GM12878 (cell line): ENCODE data around the gene COL4A3. TPM values are rescaled to one million over a fixed set of nuclear protein-coding genes. Genes with fewer than 3 reads are reported as not detected.

Source experiments
- ATAC-seq: fragments of 200-7000 bp; cut with Tn5 transposase; 3 replicates; pipeline ENCODE4 v1.9.1; 2020; ENCODE audit warnings: mild to moderate bottlenecking, moderate library complexity
- BruUV-seq: library from RNA; stranded (reverse); fragments of 400-500 nt; replicated peaks from 2 replicates; lab custom pipeline; 2021; lab: Mats Ljungman, UMichigan
- CTCF ChIA-PET: fragments of 300-600 bp; sonication (Branson Sonifier 250); formaldehyde crosslinking; extraction: SDS; loops from one replicate; lab custom pipeline; 2021; ENCODE audit warnings: inconsistent platforms; lab: Yijun Ruan, JAX
- POLR2A ChIA-PET: fragments of 350-600 bp; formaldehyde crosslinking; extraction: SDS; loops from one replicate; lab custom pipeline; 2021; ENCODE audit warnings: inconsistent platforms; lab: Charles Lee
- RAD21 ChIA-PET: fragments of 300-600 bp; sonication (Branson Sonifier 250); formaldehyde crosslinking; loops from one replicate; lab custom pipeline; 2023; ENCODE audit warnings: antibody characterized with exemption; ENCODE audit not compliant: unreplicated experiment; lab: Charles Lee
- SMC1A ChIA-PET: fragments of 300-600 bp; sonication (Branson Sonifier 250); formaldehyde crosslinking; loops from one replicate; lab custom pipeline; 2023; ENCODE audit not compliant: unreplicated experiment, uncharacterized antibody; lab: Charles Lee
- DNase-seq: peaks from one replicate; pipeline ENCODE4 v3.0.0-alpha.2; 2011; ENCODE audit warnings: low read depth, low spot score
- FAIRE-seq: peaks from 3 replicates; lab custom pipeline; 2011; peaks lifted over from hg19 to GRCh38; lab: Jason Lieb, UNC
- H2AFZ ChIP-seq: 2 replicates; pipeline ENCODE4 v1.6.0; 2011; ENCODE audit warnings: low read depth, low read length, control low read depth; ENCODE audit not compliant: control insufficient read depth
- H3K27ac ChIP-seq: 2 replicates; pipeline ENCODE4 v1.5.1; 2011; ENCODE audit warnings: control low read depth; ENCODE audit not compliant: control insufficient read depth, insufficient read depth
- H3K27me3 ChIP-seq, 2 experiments: replicated peaks in 1 of 2; 2 replicates each; pipeline versions ENCODE4 v1.6.0 to v1.6.1; 2011; ENCODE audit warnings: low read length in 1 of 2; ENCODE audit not compliant: control insufficient read depth in 2 of 2, insufficient read depth in 2 of 2
- H3K36me3 ChIP-seq, 2 experiments: 2 replicates each; pipeline ENCODE4 v1.5.1; 2011; ENCODE audit warnings: low read length in 1 of 2; ENCODE audit not compliant: control insufficient read depth in 2 of 2, insufficient read depth in 2 of 2
- H3K4me1 ChIP-seq: 2 replicates; pipeline ENCODE4 v1.6.1; 2011; ENCODE audit warnings: mild to moderate bottlenecking, low read length, moderate library complexity, mixed read lengths; ENCODE audit not compliant: control insufficient read depth, insufficient read depth
- H3K4me2 ChIP-seq: 2 replicates; pipeline ENCODE4 v1.6.0; 2011; ENCODE audit warnings: control low read depth; ENCODE audit not compliant: control insufficient read depth, insufficient read depth
- H3K4me3 ChIP-seq: fragments of 200-600 bp; sonication (generic); 2 replicates; pipeline ENCODE4 v1.5.1; 2016
- H3K79me2 ChIP-seq: 2 replicates; pipeline ENCODE4 v1.6.0; 2011; ENCODE audit warnings: low read length; ENCODE audit not compliant: control insufficient read depth, insufficient read depth
- H3K9ac ChIP-seq: 2 replicates; pipeline ENCODE4 v1.8.0; 2011; ENCODE audit warnings: low read length, control low read depth, mixed read lengths; ENCODE audit not compliant: control insufficient read depth, insufficient read depth
- H3K9me3 ChIP-seq: replicated peaks from 3 replicates; pipeline ENCODE4 v1.5.1; 2011; ENCODE audit warnings: mild to moderate bottlenecking, low read length; ENCODE audit not compliant: control insufficient read depth, insufficient read depth
- H4K20me1 ChIP-seq: 2 replicates; pipeline ENCODE4 v1.6.0; 2011; ENCODE audit not compliant: control insufficient read depth, insufficient read depth
- ATF3 ChIP-seq: IDR thresholded peaks from 2 replicates; pipeline ENCODE4 v1.6.1; 2011; ENCODE audit warnings: low read depth, mild to moderate bottlenecking, low read length, moderate library complexity, borderline replicate concordance; ENCODE audit errors: extremely low read depth
- BMI1 ChIP-seq: fragments of 450-650 bp; IDR thresholded peaks from 2 replicates; pipeline ENCODE4 v1.6.1; 2016; ENCODE audit warnings: mild to moderate bottlenecking, moderate library complexity, borderline replicate concordance
- CBX5 ChIP-seq: sonication (generic); IDR thresholded peaks from 2 replicates; pipeline ENCODE4 v1.6.1; 2016; ENCODE audit warnings: low read depth, moderate library complexity, mild to moderate bottlenecking, inconsistent platforms
- CHD1 ChIP-seq: IDR thresholded peaks from 2 replicates; pipeline ENCODE4 v1.6.1; 2012; ENCODE audit warnings: low read depth, low read length, improper control_type of control experiment
- E2F8 ChIP-seq: fragments of 450-650 bp; IDR thresholded peaks from 2 replicates; pipeline ENCODE4 v1.6.1; 2018; ENCODE audit warnings: mild to moderate bottlenecking, low read depth, moderate library complexity; ENCODE audit not compliant: partially characterized antibody
- E4F1 ChIP-seq: fragments of 450-650 bp; IDR thresholded peaks from 2 replicates; pipeline ENCODE4 v1.6.1; 2018; ENCODE audit warnings: borderline replicate concordance, mild to moderate bottlenecking; ENCODE audit not compliant: partially characterized antibody
- GABPA ChIP-seq: IDR thresholded peaks from 2 replicates; pipeline ENCODE4 v1.6.1; 2014; ENCODE audit warnings: antibody characterized with exemption, low read depth, mild to moderate bottlenecking, inconsistent platforms
- PML ChIP-seq: IDR thresholded peaks from 2 replicates; pipeline ENCODE4 v1.6.1; 2012; ENCODE audit warnings: low read length, inconsistent platforms
- SMC3 ChIP-seq: IDR thresholded peaks from 2 replicates; pipeline ENCODE4 v1.6.1; 2011; ENCODE audit warnings: low read length, improper control_type of control experiment, borderline replicate concordance
- TCF3 ChIP-seq: IDR thresholded peaks from 2 replicates; pipeline ENCODE4 v1.6.1; 2012; ENCODE audit warnings: low read depth, mild to moderate bottlenecking, low read length, borderline replicate concordance; ENCODE audit not compliant: insufficient read depth
- ZNF274 ChIP-seq: IDR thresholded peaks from one replicate; pipeline ENCODE4 v1.8.0; 2011; ENCODE audit not compliant: insufficient read length, insufficient read depth
- WGBS: methylation state at CpG from one replicate; pipeline ENCODE4 v1.1.6; 2016; ENCODE audit warnings: low lambda C conversion rate; ENCODE audit not compliant: insufficient replicate concordance, insufficient coverage; ENCODE audit errors: missing lambda C conversion rate; 5-methylcytosine and 5-hydroxymethylcytosine counted together
- in situ Hi-C: fragments of 300-500 bp; cut with MboI; formaldehyde crosslinking; loops from 9 replicates; pipeline ENCODE4 v1.14.3; 2018; ENCODE audit warnings: mixed read lengths
- intact Hi-C: fragments of 100-400 bp; cut with micrococcal nuclease; formaldehyde crosslinking; loops from one replicate; pipeline ENCODE4 v1.14.2; 2022; ENCODE audit not compliant: unreplicated experiment
- polyA plus RNA-seq, 11 experiments: library from polyadenylated mRNA; depleted of rRNA in 4 of 11; unstranded in 6 of 11; stranded (reverse) in 5 of 11; fragments of >200 nt; fragmentation: Nextera tagmentation in 4 of 11; fragmentation: Illumina TruSeq in 1 of 11; extraction: Ambion mirVana in 4 of 11; extraction: Trizol in 1 of 11; gene quantifications; 1 replicate in 1 of 11; 2 replicates in 10 of 11; pipeline versions ENCODE4 v1.2.1 to v1.2.3, GENCODE V29; 2011 to 2016; ENCODE audit warnings: inconsistent platforms in 2 of 11, missing spikeins in 2 of 11, low read depth in 1 of 11
- total RNA-seq, 4 experiments: library from RNA; depleted of rRNA in 3 of 4; stranded (reverse); fragments of >200 nt in 3 of 4; fragmentation: Illumina TruSeq in 1 of 4; extraction: Trizol in 1 of 4; gene quantifications; 2 replicates each; pipeline versions ENCODE4 v1.2.1 to v1.2.3, GENCODE V29; 2013 to 2021

The COL4A3 gene
- total and polyA plus RNA-seq, 10 of the 15 experiments (the other 5 are each of a cell fraction or from before 2014, with no cell fraction given) = 0.34 to 10.5 (median 3.8) TPM

GRCh38 chr2:227154986-227155774 is 9.2 kb upstream of the COL4A3 start:
- RAD21 ChIA-PET = no interaction called here

GRCh38 chr2:227160164-227160563 is 4.3 kb upstream of the COL4A3 start:
- BruUV-seq = no TSS peak
- Histone ChIP-seq H2AFZ (no peak overlapping the region), H4K20me1 (no peaks in the 10 kb centered on the region), H3K27me3 (peaks cover 0 to 2% of the 10 kb centered on the region in 2 experiments; a peak in 2 of 4 replicates), H3K9me3 (no peaks in the 10 kb centered on the region; the same call in 2 of the 3 replicates), H3K36me3 (no peaks in the 10 kb centered on the region), H3K4me2 (no peak overlapping the region), H3K4me1 (no peaks in the 10 kb centered on the region), H3K79me2 (no peaks in the 10 kb centered on the region; the same call in 1 of the 2 replicates), H3K9ac (no peak overlapping the region), H3K27ac (no peak overlapping the region), H3K4me3 (no peak overlapping the region)
- POLR2A ChIA-PET = no interaction called here
- intact Hi-C loops (no loop called here), in situ Hi-C loops (no loop called here)
- 100% methylated on average over 2 of the region's 2 CpGs for WGBS
- CTCF ChIA-PET = no interaction called here
- RAD21 ChIA-PET = no interaction called here
- no peak for DNase-seq
- no peak for ATAC-seq
- no peak for FAIRE-seq
- SMC1A ChIA-PET = no interaction called here
- TF ChIP-seq E4F1 (no peak), E2F8 (no peak), GABPA (no peak), ATF3 (no peak), SMC3 (no peak), CBX5 (no peak), BMI1 (no peak), TCF3 (no peak), PML (no peak)

More at GRCh38 chr2:227154986-227155774, 9.2 kb upstream of the COL4A3 start:
- H3K27ac ChIP-seq = no peak overlapping the region
- POLR2A ChIA-PET = no interaction called here
- in situ Hi-C loops (no loop called here), intact Hi-C loops (no loop called here)
- ATAC-seq (no peak), DNase-seq (no peak), FAIRE-seq (no peak)
- H2AFZ ChIP-seq = no peak overlapping the region
- no peak overlapping the region for H3K4me2 ChIP-seq
- no peaks in the 10 kb centered on the region for H3K36me3 ChIP-seq
- no peak overlapping the region for H3K9ac ChIP-seq
- SMC1A ChIA-PET = no interaction called here
- no peak overlapping the region for H3K4me3 ChIP-seq
- H4K20me1 ChIP-seq = no peaks in the 10 kb centered on the region
- no peaks in the 10 kb centered on the region for H3K79me2 ChIP-seq
- H3K27me3 ChIP-seq = no peaks in the 10 kb centered on the region
- no peak for TF ChIP-seq CHD1
- TF ChIP-seq ZNF274 = no peak
- 85% methylated on average over 6 of the region's 6 CpGs for WGBS
- CTCF ChIA-PET = no interaction called here
- no peaks in the 10 kb centered on the region for H3K4me1 ChIP-seq
- peaks cover 2% of the 10 kb centered on the region; the same call in 2 of the 3 replicates for H3K9me3 ChIP-seq
- BruUV-seq = no TSS peak
